Kidney (tissue), 14 donors: ENCODE data around the gene ITPR1. TPM values are rescaled to one million over a fixed set of nuclear protein-coding genes. Genes with fewer than 3 reads are reported as not detected.

ENCODE experiments used
- DNase-seq, 5 donors: peaks; one replicate each; pipeline ENCODE4 v3.0.0-alpha.2; 2013 to 2020
- FAIRE-seq: peaks from 2 replicates; lab custom pipeline; 2012; peaks lifted over from hg19 to GRCh38; lab: Jason Lieb, UNC
- H3K27ac ChIP-seq, 2 donors: one replicate each; pipeline ENCODE4 v1.7.0; 2013; ENCODE audit warnings: low read depth in 2 of 2, low read length in 2 of 2, inconsistent platforms in 1 of 2
- H3K27me3 ChIP-seq: one replicate; pipeline ENCODE4 v1.7.1; 2013; ENCODE audit warnings: low read length, inconsistent platforms; ENCODE audit not compliant: control insufficient read depth, insufficient read depth
- H3K36me3 ChIP-seq, 3 donors: one replicate each; pipeline versions ENCODE4 v1.7.0 to v1.7.1; 2013; ENCODE audit warnings: low read length in 3 of 3, control low read depth in 1 of 3, inconsistent platforms in 1 of 3; ENCODE audit not compliant: insufficient read depth in 3 of 3, control insufficient read depth in 2 of 3
- H3K4me1 ChIP-seq, 3 donors: one replicate each; pipeline versions ENCODE4 v1.7.0 to v1.7.1; 2013; ENCODE audit warnings: low read length in 3 of 3, inconsistent platforms in 1 of 3, low read depth in 1 of 3; ENCODE audit not compliant: control insufficient read depth in 2 of 3, insufficient read depth in 2 of 3
- H3K4me3 ChIP-seq, 3 donors: one replicate each; pipeline versions ENCODE4 v1.7.0 to v1.8.1; 2013; ENCODE audit warnings: low read length in 3 of 3, control low read depth in 1 of 3, inconsistent platforms in 1 of 3
- H3K9ac ChIP-seq, 3 donors: one replicate each; pipeline versions ENCODE4 v1.7.0 to v1.7.1; 2013; ENCODE audit warnings: low read length in 3 of 3, control low read depth in 1 of 3, inconsistent platforms in 1 of 3
- H3K9me3 ChIP-seq, 3 donors: one replicate each; pipeline versions ENCODE4 v1.7.0 to v1.7.1; 2013; ENCODE audit warnings: low read length in 3 of 3, control low read depth in 1 of 3, inconsistent platforms in 1 of 3; ENCODE audit not compliant: control insufficient read depth in 2 of 3, insufficient read depth in 1 of 3
- CTCF ChIP-seq: IDR thresholded peaks from 3 replicates; pipeline ENCODE4 v1.5.1; 2012; ENCODE audit warnings: mild to moderate bottlenecking, moderate library complexity, borderline replicate concordance; ENCODE audit not compliant: insufficient read depth; ENCODE audit errors: extremely low read depth
- intact Hi-C: fragments of 100-400 bp; cut with DNase I; formaldehyde crosslinking; loops from one replicate; pipeline ENCODE4 v1.11.1; 2022
- polyA plus RNA-seq: library from polyadenylated mRNA; stranded (reverse); fragments of 350-450 nt; fragmentation: Illumina TruSeq; extraction: RNeasy Lipid Tissue Mini Kit (QIAGEN cat#74804); gene quantifications from one replicate; pipeline ENCODE4 v1.2.3, GENCODE V29; 2014; ENCODE audit warnings: low read depth, low replicate concordance; ENCODE audit not compliant: insufficient read depth
- total RNA-seq: library from RNA; stranded (reverse); fragmentation: NEBNext Ultra II Directional; extraction: Animal tissue kit (Norgen Biotek cat#: 25700); gene quantifications from one replicate; pipeline ENCODE4 v1.2.1, GENCODE V29; 2021
- donor health status: control.
- donor health status: control.
- donor health status: control.
- donor health status: control.
- donor health status: control.
- donor health status: DM: yes; HTN: yes; CAD: no.
- donor health status: Normal renal cell carcinoma (clear cell type).

ITPR1 gene
- total and polyA plus RNA-seq, 2 donors from 2014 or later, result 30.2 to 81.2 TPM

GRCh38 chr3:4501437-4501836, 8.3 kb downstream of the ITPR1 start:
- Histone ChIP-seq H3K9me3 (no peaks in the 10 kb centered on the region), H3K4me1 (peaks cover 7 to 17% (median 11%) of the 10 kb centered on the region in 3 donors), H3K9ac (no peak overlapping the region), H3K27ac (peak overlapping the region; percentile 26 to 45), H3K36me3 (no peaks in the 10 kb centered on the region), H3K4me3 (peak overlapping the region in 1 of 3 donors; percentile 8), H3K27me3 (no peaks in the 10 kb centered on the region)
- TF ChIP-seq CTCF, result no peak
- intact Hi-C loops, result no loop called here
- DNase-seq (peak in 2 of 5 donors; percentile 58), FAIRE-seq (no peak)

GRCh38 chr3:4501927-4502326, 8.8 kb downstream of the ITPR1 start:
- H3K27me3 ChIP-seq, result no peaks in the 10 kb centered on the region
- no peak for TF ChIP-seq CTCF
- FAIRE-seq (no peak), DNase-seq (peak in 1 of 5 donors; percentile 6)
- no peaks in the 10 kb centered on the region for H3K9me3 ChIP-seq
- no peak overlapping the region for H3K9ac ChIP-seq
- peak overlapping the region; percentile 26 to 45 for H3K27ac ChIP-seq
- intact Hi-C loops, result no loop called here
- H3K36me3 ChIP-seq, result no peaks in the 10 kb centered on the region
- H3K4me3 ChIP-seq, result no peak overlapping the region
- H3K4me1 ChIP-seq, result peaks cover 7 to 17% (median 12%) of the 10 kb centered on the region in 3 donors

DNA sequence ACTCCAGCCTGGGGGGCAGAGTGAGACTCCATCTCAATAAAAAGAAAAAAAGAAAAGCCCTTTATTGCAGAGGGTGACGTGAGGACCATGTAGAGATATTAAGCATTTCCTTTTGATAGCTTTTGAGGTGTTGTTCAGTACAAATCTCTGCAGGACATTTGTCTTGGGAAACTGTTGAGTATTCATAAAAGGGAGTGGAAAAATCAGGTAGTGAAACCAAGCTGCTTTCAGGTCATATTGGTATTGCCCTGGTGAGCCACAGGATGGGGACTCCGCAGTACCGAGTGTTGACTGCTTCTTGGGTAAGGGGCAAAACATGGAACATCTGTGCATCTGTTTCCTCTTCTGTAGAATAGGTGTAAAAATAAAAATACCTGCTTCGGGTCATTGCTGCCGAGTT, 9.9 kb downstream of the ITPR1 start:
- H3K4me1 ChIP-seq, result peaks cover 7 to 18% (median 17%) of the 10 kb centered on the region in 3 donors

More for the DNA sequence above, 9.9 kb downstream of the ITPR1 start:
- Histone ChIP-seq H3K9ac (no peak overlapping the region), H3K27ac (no peak overlapping the region), H3K9me3 (no peaks in the 10 kb centered on the region), H3K27me3 (no peaks in the 10 kb centered on the region), H3K36me3 (no peaks in the 10 kb centered on the region), H3K4me3 (no peak overlapping the region)
- no peak for FAIRE-seq
- DNase-seq, result no peak
- no peak for TF ChIP-seq CTCF
- intact Hi-C loops, result no loop called here
